Activated CD4-positive, alpha-beta T cell treated with anti-CD3 and anti-CD28 coated beads, Interleukin-2, amount 50 U/mL, for 24 hours (primary cell): ENCODE results near the gene TIMP2.
"Not testable (repeated sequence)": the region's sequence is repeated elsewhere in the genome, so short reads cannot be mapped to it uniquely, and the experiment has no call there.

ENCODE experiments used
- DNase-seq, 2 donors: peaks; one replicate each; pipeline ENCODE4 v3.0.0-alpha.2; 2020; ENCODE audit warnings: low read depth in 1 of 2, low spot score in 1 of 2

TIMP2 gene

DNA sequence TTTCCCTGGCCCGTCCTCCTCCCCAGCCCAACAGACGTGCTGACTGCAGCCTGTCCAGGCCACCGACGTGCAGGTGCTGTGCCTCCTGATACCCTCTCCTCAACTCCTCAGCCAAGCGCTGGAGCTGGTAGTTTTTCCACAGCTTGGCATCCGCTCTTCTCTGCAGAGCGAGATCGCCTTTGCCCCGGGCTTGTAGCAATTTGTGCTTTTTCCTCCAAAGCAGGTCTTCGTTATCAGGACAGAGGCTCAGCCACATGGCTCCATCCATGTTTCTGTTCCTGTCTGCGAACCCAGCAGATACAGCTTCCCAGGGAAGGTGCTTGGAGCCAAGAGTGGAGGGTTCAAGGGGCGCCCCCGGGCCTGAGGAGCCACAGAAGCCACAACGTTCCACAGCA, 33.1 kb downstream of the TIMP2 start:
- DNase-seq: no peak

DNA sequence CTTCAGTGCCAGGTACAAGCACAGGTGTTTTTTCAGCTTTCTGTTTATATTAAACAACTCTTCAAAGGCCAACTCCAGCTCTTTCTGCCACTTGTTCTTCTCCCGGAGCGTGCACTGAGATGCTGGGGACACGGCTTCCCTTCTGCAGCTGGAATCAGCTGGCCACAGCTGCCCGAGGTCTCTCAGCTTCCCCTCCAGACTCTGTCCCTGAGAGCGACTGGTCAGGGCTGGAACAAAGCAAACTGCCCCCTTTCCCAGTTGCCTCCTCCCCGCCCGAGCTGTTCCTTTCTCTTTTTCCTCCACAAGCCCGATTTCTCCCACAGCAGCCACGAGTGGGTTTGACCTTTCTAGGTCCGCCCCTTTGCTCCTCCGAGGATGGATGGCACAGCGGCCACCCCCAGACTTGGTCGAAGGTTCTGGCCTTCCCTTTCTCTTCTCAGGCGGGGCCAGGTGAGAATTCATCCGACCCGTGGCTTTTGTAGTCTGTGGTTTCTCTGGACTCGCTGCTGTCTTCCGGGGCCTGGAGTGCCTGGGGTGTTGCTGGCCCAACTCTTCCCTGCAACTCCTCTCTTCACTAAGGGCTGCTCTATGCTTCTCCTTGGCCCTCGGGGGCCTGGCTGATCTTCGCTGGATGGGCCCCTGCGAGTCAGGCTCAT, 33.7 kb downstream of the TIMP2 start:
- DNase-seq: no peak

DNA sequence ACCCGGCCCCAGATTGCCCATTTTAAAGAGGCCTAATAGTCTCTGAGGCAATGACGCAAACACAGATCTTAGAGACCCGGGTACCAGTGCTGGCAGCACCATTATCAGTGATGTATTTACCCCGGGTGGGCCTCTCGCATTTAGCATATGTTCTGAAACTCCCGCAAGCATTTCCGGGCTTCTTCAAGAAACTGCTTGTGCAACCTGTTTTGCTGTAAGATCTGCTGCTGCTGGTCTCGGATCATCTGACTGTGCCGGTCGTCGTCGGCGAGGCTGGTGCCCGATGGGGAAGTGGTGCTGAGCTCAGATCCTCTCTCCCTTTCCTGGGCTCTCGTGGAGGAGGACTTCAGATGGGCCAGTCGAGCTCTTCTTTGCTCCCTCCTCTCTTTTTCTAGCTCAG, 34.7 kb downstream of the TIMP2 start:
- DNase-seq: peak in 1 of 2 donors; percentile 31

DNA sequence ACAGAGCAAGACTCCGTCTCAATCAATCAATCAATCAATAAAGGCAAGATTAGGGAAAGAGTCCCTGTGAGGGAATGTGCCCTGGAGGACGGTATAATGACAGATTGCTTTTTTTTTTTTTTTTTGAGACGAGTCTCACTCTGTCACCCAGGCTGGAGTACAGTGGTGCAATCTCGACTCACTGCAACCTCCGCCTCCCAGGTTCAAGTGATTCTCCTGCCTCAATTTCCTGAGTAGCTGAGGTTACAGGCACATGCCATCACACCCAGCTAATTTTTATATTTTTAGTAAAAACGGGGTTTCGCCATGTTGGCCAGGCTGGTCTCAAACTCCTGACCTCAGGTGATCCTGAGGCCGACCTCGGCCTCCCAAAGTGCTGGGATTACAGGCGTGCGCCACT, 35.1 kb downstream of the TIMP2 start:
- DNase-seq: not testable (repeated sequence)

DNA sequence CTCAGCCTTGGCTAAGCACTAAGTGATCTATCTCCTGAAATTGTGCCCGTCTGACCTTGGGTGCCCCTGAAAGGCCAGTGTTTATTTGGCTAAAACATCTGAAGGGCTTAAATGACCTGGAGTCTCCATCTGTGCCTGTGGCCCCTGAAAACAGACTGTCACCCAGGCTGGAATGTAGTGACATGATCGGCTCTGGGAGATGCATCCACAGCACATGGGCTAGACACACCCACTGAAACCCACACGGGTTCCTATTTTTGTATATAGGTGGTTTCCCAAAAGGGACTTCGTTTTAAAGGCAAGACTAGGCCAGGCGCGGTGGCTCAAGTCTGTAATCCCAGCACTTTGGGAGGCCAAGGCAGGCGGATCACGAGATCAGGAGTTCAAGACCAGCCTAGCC, 35.7 kb downstream of the TIMP2 start:
- DNase-seq: peak in 1 of 2 donors; percentile 14

DNA sequence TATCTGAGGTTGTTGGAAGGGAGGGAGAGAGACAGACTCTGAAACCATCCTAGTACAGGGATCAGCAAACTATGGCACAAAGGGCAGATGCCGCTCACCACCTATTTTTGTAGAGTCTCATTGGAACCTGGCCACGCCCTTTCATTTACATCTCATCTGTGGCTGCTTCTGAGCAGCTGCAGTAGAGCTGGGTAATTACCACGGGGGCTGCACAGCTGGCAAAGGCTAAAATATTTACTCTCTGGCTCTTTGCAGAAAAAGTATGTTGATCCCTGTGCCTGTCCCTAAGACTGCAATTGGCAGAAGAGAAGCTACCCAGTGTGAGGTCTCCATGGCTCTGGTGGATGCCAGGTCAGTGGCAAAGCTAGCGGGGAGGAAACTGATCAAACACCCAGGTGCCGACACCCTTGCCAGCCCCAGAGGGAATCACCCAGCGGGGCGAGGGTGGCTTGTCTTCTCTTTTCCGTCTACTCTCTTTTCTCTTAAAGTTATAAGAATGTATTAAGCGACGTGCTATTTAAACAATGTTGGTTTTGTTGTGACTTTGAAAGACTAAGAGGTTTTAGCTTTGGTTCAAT, 36.2 kb downstream of the TIMP2 start:
- no peak for DNase-seq

DNA sequence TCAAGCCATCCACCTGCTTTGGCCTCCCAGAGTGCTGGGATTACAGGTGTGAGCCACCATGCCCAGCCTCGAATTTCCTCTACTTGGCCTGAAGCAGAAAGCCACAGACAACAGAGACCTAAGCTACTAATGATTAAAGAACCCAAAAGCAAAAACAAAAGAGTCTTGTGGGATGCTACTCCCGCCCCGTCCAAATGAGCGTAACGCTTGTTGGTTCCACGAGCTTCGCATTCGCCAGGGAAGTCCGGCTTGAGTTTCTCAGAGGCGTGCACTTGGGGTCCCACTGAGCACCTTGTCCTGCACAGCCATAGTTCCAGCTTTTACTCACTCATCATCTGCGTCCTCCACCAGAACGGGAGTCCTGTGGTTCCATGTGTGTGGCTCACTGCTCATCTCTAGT, 38.2 kb downstream of the TIMP2 start:
- DNase-seq: no peak

DNA sequence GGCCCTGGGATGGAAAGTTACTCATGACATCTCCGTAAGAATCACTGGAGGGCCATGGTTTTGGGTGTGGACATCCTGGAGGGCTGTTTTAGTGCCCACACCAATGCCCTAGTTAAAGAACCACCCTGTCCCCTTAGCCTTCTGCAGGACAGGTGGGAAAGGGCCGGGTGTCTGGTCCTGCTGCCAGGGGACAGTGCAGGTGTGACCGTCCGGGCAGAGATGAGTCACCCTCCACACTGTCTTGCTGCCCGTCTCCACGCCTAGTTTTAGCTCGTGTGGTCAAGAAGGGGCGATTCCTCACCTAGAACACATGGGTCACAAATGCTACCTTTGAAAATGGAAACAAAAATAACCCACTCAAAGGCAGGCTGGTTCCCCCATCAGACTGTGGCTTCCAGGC, 39.2 kb downstream of the TIMP2 start:
- no peak for DNase-seq

DNA sequence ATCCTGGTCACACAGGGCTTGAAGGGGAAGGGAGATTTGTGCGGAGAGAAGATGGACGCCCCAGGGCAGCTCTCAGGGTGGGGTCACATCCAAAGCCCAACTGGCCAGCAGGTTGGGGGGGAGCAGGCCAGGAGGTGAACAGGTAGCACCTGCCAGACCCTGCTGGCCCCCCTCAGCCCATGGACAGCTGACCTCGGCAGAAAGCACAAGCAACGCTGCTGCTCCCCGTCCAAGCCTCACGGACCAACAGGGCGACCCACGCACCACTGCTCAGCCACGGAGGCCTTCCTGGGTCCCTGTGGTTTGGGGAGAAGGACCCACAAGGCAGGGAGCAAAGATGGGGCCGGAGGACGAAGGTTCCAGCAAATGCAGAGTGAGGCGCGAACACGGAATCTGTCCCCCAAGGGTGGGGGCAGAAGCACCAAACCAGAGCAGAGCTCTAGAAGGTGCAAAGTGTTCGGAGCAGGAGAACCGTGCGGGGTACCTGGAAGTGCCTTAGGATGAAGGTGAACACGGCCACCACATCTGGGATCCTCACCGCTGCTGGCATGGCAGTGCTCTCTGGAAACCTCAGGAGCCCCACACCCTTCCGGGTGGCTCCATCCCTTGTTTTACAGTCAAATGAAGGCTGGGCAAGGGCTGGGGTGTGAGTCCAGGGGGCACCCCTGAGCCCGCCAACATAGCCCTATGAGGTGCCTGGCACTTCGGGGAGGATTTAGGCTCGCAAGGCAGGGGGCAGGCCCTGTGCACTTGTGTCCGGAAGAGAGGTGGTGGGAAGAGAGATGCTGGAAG, 40.1 kb downstream of the TIMP2 start:
- no peak for DNase-seq

DNA sequence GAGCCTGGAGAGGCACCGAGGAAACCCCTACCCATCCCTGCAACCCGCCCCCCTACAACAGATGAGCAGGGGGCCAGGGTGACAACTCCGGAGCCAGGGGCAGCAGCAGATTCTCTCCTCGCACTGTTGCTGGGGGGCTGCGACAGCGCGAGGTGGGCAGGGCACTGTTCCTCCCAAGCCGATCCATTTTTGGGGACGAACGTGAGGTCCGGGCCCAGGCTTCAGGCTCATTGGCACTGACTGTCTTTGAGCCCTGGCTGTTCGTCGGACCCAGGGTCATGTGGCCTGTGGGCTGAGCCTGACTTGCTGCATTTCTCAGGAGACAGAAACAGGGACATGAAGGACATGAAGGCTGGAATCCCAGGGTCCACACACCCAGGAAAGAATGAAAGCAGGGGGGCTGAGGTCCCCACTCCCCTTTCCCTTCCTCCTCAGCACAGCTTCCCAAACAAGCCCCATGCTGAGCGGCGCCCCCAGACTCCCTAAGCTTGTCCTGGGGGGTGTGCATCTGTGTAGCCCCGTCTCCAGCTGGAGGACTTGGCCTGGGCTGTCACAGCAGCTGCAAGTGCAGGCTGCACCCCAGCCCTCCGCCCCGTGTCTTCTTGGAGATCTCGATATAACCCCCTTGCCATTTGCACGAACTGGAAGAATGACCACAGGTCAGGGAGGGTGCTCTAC, 40.9 kb downstream of the TIMP2 start:
- no peak for DNase-seq

DNA sequence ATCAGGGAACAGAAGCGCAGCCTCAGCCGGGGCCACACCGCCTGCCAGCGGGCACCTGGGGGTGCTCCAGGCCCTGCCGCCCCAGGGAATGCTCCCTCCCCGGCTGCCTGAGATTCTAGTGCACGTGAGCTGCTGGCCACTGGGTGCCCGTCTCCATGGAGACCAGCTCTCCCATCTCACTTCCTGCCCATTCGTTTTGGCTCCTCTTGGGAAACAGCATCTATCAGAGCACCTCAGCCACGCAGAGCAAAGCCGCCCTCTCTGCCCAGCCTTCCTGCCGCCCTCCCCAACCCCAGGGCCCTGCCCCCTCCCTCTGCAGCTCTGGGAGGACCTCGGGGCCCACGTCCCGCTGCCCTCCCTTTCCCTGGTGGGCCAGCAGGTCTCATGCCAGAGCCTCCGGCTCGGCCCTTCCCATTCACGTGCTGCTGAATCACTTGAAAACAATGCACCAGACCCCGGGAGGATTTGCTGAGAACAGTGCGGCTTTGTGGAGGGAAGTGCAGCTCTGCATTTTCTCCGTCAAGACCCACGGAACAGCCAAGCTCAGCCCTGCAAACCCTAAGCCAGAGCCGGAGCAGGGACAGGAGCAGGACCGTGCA, 41.6 kb downstream of the TIMP2 start:
- no peak for DNase-seq

DNA sequence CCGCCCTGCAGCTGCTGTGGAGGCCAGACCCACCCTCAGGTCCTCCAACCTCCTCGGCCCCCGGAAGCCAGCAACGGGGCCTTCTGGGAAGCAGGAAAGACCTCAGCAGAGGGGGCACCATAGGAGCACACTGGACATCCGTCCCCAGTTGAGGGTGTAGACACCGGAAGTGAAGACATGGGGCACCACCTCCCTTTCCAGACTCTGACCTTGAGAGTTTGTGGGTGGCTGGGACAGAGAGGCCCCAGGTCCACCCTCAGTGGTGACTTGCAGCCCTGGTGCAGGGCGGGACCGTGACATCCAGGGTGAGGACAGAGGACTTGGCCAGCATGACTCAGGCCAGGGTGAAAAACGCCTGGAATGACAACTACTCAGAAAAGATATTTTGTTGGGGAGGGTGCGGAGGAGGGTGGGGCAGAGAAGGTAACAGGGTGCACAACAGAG, 42.1 kb downstream of the TIMP2 start:
- no peak for DNase-seq

DNA sequence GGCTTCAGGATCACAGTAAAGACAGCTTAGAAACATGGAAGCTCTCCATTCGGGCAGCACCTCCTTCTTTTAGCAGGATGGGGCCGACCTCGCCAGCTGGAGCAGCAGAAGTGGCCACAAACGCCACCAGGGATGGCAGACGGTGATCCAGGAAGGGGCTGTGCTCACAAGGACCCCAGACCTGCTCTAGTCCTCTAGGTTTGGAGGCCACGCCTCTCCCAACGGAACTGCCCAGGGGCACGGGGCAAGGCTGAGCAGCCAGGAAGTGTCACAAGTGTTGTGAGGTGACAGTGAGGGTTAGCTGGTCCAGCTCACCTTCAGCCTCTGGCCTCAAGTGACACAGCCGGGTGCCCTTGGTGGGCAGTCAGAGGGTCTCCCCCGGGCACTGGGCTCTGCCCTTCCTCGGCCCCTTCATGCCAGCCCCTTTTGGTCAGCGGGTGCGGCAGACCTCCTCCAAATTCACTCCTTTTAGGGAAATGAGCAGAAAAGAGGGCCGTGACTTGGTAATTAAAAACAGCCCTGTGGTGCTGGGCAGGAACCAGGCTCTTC, 42.6 kb downstream of the TIMP2 start:
- DNase-seq: no peak

DNA sequence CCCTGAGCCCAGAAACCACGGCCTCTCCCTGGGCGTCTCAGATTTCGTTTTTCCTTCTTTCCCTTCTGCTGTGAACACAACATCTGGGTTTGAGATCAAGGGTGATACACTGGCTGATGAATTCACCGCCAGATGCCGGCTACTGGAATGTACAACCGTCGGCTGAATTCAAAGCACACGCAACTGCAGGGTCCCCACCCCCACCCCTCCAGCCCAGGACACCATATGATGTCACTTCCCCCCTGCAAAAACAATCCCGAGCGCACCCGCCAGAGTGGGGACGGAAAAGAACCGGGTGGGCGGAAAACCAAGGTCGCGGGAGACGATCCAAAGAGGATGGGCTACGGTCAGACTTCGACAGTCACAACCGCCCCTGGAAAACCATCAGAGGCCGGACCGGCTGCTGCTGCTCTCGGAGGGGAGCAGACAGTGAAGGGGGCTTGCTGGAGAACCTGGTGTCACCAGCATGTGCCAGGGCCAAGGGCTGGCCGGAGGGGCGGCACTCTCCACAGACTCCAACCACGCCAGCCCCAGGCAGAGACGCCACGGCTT, 45.5 kb downstream of the TIMP2 start:
- peak in 1 of 2 donors; percentile 15 for DNase-seq

DNA sequence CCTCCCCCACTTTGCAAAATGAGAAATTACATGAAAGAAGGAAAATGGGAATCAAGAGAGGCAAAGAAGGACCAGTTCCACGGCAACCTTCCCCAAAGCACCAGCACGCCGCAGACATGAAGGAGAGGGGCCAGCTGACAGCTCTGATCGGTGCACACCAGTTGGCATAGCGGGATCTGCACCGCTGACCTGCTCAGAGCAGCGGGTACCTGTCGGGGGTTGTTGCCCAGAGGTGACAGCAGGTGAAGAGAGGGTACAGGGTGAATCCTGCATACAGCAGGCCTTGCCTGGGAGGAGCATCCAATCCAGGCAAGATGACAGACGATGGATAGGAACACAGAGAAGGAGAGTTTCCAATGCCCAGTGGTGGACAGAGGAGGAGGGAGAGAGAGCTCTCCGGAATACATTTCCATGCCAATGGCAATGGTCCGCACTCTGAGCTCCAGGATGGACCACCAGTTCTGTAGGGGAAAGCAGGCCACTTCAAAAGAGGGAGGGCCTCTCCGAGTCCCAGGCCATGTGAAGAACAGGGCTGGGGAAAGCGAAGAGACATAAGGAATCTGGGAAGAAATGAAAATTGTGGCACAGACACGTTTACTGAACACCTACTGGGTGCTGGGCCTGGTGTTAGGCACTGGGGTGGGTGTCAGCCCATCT, 46.2 kb downstream of the TIMP2 start:
- no peak for DNase-seq

DNA sequence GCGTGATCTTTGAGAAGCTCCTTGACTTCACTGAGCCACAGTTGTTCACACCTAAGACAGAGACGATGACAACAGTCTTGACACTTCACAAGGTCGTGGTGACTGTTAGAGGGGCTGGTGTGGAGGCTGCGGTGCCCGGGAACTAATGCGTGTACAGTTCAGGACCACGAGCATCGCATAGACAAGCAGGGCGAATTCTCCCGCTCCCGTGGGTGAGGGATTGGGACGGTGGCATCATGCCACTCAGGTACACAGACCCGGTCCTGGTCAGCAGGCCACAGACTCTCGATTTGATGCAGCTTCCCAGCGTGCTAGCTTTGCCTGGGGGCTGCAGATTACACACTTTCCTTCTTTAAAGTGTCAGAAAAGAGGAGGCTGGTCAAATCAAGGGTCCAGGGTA, 46.9 kb downstream of the TIMP2 start:
- no peak for DNase-seq

DNA sequence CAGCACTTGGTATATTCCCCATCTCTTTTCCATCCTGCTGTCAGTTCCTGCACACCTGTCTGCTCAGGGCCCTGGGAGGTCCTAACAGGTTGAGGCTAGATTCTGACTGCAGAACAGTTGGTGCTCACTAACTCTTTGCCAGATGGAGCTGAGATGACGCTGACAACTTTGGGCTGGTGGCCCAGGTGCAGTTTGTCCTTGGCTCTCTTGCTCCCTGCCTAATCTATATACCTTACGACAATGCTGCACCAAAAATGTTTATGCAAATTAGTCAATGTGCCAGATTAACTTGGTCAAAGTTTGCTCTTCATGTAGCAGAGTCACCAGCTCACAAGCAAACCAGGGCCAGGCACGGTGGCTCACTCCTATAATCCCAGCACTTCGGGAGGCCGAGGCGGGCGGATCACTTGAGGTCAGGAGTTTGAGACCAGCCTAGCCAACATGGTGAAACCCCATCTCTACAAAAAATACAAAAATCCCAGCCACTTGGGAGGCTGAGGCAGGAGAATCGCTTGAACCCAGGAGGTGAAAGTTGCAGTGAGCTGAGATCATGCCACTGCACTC, 48.2 kb downstream of the TIMP2 start:
- not testable (repeated sequence) for DNase-seq

DNA sequence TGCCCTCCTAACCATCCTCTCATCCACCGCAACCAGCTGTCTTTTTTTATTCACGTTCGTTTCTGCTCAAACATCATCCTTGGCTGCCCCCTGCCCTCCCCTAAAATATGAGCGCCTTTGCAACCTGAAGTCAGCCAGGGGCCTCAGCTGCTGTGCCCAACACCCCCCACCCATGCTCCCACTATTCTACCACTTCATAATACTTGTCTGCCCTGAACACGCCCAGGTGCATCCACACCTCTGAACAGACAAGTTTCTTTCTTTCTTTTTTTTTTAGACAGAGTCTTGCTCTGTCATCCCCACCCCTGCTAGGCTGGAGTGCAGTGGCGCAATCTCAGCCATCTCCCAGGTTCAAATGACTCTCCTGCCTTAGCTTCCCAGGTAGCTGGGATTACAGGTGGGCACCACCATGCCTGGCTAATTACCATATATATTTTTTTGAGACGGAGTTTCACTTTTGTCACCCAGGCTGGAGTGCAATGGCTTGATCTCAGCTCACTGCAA, 49.0 kb downstream of the TIMP2 start:
- DNase-seq: no peak

DNA sequence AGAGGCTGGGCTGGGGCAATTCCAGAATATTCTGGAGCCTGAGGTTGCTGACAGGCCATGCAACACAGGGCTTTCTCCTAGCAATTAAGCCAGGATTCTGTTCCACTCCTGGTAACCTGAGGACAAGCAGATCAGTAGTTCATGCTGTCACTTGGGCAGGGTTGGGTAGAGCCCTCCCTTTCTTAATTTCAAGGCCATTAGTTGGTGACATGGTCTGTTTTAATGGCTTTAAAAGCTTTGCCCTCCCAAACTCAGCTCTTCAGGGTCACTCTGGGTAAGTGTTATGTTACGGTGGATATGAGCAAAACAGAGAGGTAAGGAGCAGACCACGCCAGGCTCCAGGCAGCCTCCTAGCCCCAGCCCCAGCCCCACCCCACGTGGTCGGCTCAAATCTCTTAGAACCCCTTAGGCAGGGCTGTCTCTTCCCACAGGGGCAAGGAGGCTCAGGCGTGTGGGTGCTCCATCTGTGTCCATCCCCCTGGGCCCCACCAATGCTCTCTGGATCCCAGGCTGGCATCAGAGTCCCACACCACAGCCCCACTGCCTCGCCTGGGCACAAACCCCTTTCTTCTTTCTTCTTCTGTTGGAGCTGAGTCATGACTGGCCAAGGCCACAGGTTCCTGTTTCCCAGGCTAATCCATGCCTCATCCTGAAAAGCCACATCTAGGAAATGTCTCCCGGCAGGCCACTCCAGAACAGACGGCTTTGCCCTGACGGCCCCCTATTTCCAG, 49.7 kb downstream of the TIMP2 start:
- no peak for DNase-seq
